Measurements from ENCODE around the gene TMEM181. TPM values are rescaled to one million over a fixed set of nuclear protein-coding genes. Genes with fewer than 3 reads are reported as not detected.
A peak's percentile ranks its signal among the peaks of the same experiment; 100 is the strongest.

The TMEM181 gene
- 23.3 TPM for polyA plus RNA-seq (2013, experiment 1 of 2)
- polyA plus RNA-seq (2013, experiment 2 of 2): 23.1 TPM

GRCh38 chr6:158559895-158560835 is at the start of gene TMEM181:
Gene TMEM181, plus strand, starts transcription at chr6:158560091. Its CDS starts 134 bp downstream, at chr6:158560225.
- Histone ChIP-seq H3K4me3 (ENCODE audit: extremely low read depth, insufficient read depth, low read length, poor library complexity, severe bottlenecking) (peak within 1 kb of the TSS; percentile 84), H3K27ac (ENCODE audit: low read depth, low read length, severe bottlenecking) (peak within 1 kb of the TSS; percentile 86), H3K9me3 (ENCODE audit: control insufficient read depth, low read length) (no peaks in the 10 kb centered on the region), H3K4me1 (ENCODE audit: control insufficient read depth, insufficient read depth, low read length, poor library complexity, severe bottlenecking) (peaks cover 8% of the 10 kb centered on the region), H3K36me3 (ENCODE audit: control insufficient read depth, insufficient read depth, low read length) (peaks cover 8% of the 10 kb centered on the region)
- WGBS, 2 experiments (ENCODE audit: insufficient coverage in 2 of 2): 0 to 1% methylated on average over 81 to 82 of the region's 120 CpGs

DNA sequence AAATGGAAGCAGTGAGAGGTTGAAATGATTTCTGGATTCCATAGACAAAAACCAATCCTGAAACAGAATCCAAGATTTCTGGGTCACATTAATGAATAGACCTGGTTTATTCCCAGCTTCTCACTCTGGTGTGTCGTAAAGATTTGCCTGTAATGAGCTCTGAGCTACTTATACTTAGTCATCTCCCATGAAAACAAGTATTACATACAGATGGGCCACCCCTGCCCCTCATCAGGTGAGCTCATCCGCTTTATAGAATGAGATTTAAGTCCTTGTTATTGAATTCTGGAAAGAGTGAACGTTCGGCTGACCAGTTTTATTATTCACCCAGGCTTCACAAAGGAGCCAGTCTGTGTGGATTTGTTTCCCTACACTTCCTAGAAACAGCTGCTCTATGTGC is 47.1 kb upstream of the TMEM181 start:
- Histone ChIP-seq H3K4me3 (ENCODE audit: extremely low read depth, insufficient read depth, low read length, poor library complexity, severe bottlenecking) (no peak overlapping the region), H3K4me1 (ENCODE audit: control insufficient read depth, insufficient read depth, low read length, poor library complexity, severe bottlenecking) (peaks cover 1% of the 10 kb centered on the region), H3K9me3 (ENCODE audit: control insufficient read depth, low read length) (no peaks in the 10 kb centered on the region), H3K36me3 (ENCODE audit: control insufficient read depth, insufficient read depth, low read length) (peaks cover 25% of the 10 kb centered on the region), H3K27ac (ENCODE audit: low read depth, low read length, severe bottlenecking) (no peak overlapping the region)
- WGBS, 2 experiments (ENCODE audit: insufficient coverage in 2 of 2): 100% methylated on average over 1 of the region's 4 CpGs; no CpG with 5 or more reads in 1 of the 2 experiments

GRCh38 chr6:158514176-158514575 is 45.7 kb upstream of the TMEM181 start:
- peaks cover 20% of the 10 kb centered on the region for H3K36me3 ChIP-seq (ENCODE audit: control insufficient read depth, insufficient read depth, low read length)
- 91 to 92% methylated on average over 3 to 4 of the region's 4 CpGs for WGBS, 2 experiments (ENCODE audit: insufficient coverage in 2 of 2)
- H3K4me3 ChIP-seq (ENCODE audit: extremely low read depth, insufficient read depth, low read length, poor library complexity, severe bottlenecking): no peak overlapping the region
- no peak overlapping the region for H3K27ac ChIP-seq (ENCODE audit: low read depth, low read length, severe bottlenecking)
- H3K4me1 ChIP-seq (ENCODE audit: control insufficient read depth, insufficient read depth, low read length, poor library complexity, severe bottlenecking): peaks cover 9% of the 10 kb centered on the region
- H3K9me3 ChIP-seq (ENCODE audit: control insufficient read depth, low read length): no peaks in the 10 kb centered on the region

DNA sequence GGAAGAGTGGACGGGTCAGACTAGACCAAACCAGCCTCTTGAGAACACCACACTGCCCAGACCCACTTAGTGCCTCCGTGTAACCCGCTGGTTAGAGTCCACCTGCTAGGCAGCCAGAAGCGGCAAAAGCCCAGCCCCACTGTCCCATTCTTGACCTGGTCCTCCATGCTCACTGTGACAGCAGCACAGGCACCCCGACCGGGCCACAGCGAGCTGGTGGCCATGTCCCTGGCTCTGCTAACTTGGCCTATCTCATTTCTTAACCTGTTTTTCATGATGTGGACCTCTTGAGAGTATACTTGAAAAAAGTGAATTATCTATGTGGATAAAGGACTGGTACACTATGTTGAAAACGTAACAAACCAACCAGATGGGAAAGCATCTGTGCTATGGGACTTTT is 44.9 kb upstream of the TMEM181 start:
- Histone ChIP-seq H3K9me3 (ENCODE audit: control insufficient read depth, low read length) (no peaks in the 10 kb centered on the region), H3K27ac (ENCODE audit: low read depth, low read length, severe bottlenecking) (no peak overlapping the region), H3K4me1 (ENCODE audit: control insufficient read depth, insufficient read depth, low read length, poor library complexity, severe bottlenecking) (peaks cover 9% of the 10 kb centered on the region), H3K4me3 (ENCODE audit: extremely low read depth, insufficient read depth, low read length, poor library complexity, severe bottlenecking) (no peak overlapping the region), H3K36me3 (ENCODE audit: control insufficient read depth, insufficient read depth, low read length) (peaks cover 19% of the 10 kb centered on the region)
- WGBS, 2 experiments (ENCODE audit: insufficient coverage in 2 of 2): 92 to 96% methylated on average over 5 to 8 of the region's 8 CpGs

GRCh38 chr6:158516098-158516497 is 43.8 kb upstream of the TMEM181 start:
- H3K36me3 ChIP-seq (ENCODE audit: control insufficient read depth, insufficient read depth, low read length): peaks cover 9% of the 10 kb centered on the region
- 92 to 96% methylated on average over 32 to 33 of the region's 33 CpGs for WGBS, 2 experiments (ENCODE audit: insufficient coverage in 2 of 2)

GRCh38 chr6:158517038-158517437 is 42.9 kb upstream of the TMEM181 start:
- H3K9me3 ChIP-seq (ENCODE audit: control insufficient read depth, low read length): no peaks in the 10 kb centered on the region
- 89 to 93% methylated on average over 3 to 5 of the region's 8 CpGs for WGBS, 2 experiments (ENCODE audit: insufficient coverage in 2 of 2)
- peaks cover 9% of the 10 kb centered on the region for H3K4me1 ChIP-seq (ENCODE audit: control insufficient read depth, insufficient read depth, low read length, poor library complexity, severe bottlenecking)
- H3K4me3 ChIP-seq (ENCODE audit: extremely low read depth, insufficient read depth, low read length, poor library complexity, severe bottlenecking): no peak overlapping the region
- H3K36me3 ChIP-seq (ENCODE audit: control insufficient read depth, insufficient read depth, low read length): peaks cover 2% of the 10 kb centered on the region
- H3K27ac ChIP-seq (ENCODE audit: low read depth, low read length, severe bottlenecking): no peak overlapping the region

More at GRCh38 chr6:158516098-158516497, 43.8 kb upstream of the TMEM181 start:
- Histone ChIP-seq H3K9me3 (ENCODE audit: control insufficient read depth, low read length) (no peaks in the 10 kb centered on the region), H3K4me3 (ENCODE audit: extremely low read depth, insufficient read depth, low read length, poor library complexity, severe bottlenecking) (no peak overlapping the region), H3K27ac (ENCODE audit: low read depth, low read length, severe bottlenecking) (no peak overlapping the region), H3K4me1 (ENCODE audit: control insufficient read depth, insufficient read depth, low read length, poor library complexity, severe bottlenecking) (peaks cover 9% of the 10 kb centered on the region)

DNA sequence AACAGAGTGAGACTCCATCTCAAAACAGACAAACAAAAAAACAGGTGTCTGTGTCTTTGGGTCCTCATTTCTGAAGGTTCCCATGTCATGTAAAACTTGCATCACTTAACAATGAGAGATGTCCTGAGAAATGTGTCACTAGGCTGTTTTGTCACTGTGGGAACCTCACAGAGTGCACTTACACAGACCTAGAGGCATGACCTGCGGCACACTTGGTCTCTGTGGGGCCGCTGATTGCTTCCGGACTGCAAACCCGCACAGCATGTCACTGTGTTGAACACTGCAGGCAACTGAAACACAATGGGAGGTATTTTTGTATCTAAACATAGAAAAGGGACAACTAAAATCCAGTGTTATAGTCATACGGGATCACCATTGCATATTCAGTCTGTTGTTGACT is 42.3 kb upstream of the TMEM181 start:
- Histone ChIP-seq H3K36me3 (ENCODE audit: control insufficient read depth, insufficient read depth, low read length) (peaks cover 2% of the 10 kb centered on the region), H3K4me1 (ENCODE audit: control insufficient read depth, insufficient read depth, low read length, poor library complexity, severe bottlenecking) (peaks cover 9% of the 10 kb centered on the region), H3K9me3 (ENCODE audit: control insufficient read depth, low read length) (no peaks in the 10 kb centered on the region), H3K27ac (ENCODE audit: low read depth, low read length, severe bottlenecking) (no peak overlapping the region), H3K4me3 (ENCODE audit: extremely low read depth, insufficient read depth, low read length, poor library complexity, severe bottlenecking) (no peak overlapping the region)
- 77 to 80% methylated on average over 3 to 5 of the region's 5 CpGs for WGBS, 2 experiments (ENCODE audit: insufficient coverage in 2 of 2)

DNA sequence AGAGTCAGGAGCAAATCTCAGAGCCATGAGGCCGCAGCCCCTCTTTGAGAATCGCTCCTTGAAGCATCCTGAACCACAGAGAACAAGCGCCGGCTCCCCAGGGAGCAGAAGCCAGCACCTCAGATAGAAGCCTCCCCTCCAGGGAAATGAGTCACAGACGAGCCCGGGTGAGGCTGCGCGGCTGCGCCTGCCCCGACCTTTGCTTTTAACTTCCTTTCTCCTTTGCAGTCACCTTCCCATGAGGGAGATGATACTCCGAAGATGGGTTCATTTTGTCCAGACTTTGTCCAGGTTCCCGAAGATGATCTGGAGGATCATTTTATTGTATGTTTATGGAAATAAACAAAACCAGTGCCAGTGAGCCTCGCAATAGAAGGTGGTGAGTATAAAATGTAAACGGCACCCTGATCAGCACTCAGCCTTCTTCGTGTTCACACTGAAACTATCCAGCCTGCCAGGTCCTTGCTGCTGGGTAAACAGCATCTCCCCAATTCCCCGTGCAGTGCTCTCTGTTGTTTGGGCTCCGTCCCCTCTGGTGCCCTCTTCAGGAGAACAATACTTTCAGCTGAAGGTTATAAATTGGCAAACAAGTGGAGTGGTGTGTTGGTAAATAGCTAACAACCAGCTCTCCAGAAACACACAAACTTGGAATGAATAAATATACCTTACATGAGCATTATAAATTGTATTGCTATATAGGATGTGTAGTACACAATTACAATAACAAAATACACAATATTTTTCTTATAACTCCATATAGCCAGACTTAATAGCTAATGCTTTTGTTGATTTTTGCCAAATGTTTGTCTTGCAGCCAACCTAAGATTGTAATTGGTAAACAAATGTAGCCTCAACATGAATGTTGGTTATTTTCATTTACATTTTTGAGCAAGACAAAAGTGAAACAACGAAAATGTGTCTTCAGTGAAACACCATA is 41.4 kb upstream of the TMEM181 start:
- peaks cover 9% of the 10 kb centered on the region for H3K4me1 ChIP-seq (ENCODE audit: control insufficient read depth, insufficient read depth, low read length, poor library complexity, severe bottlenecking)
- no peaks in the 10 kb centered on the region for H3K9me3 ChIP-seq (ENCODE audit: control insufficient read depth, low read length)
- peak overlapping the region; percentile 27 for H3K4me3 ChIP-seq (ENCODE audit: extremely low read depth, insufficient read depth, low read length, poor library complexity, severe bottlenecking)
- H3K36me3 ChIP-seq (ENCODE audit: control insufficient read depth, insufficient read depth, low read length): peaks cover 2% of the 10 kb centered on the region
- 11 to 14% methylated on average over 7 to 8 of the region's 18 CpGs for WGBS, 2 experiments (ENCODE audit: insufficient coverage in 2 of 2)
- H3K27ac ChIP-seq (ENCODE audit: low read depth, low read length, severe bottlenecking): peak overlapping the region; percentile 80

GRCh38 chr6:158519300-158519699 is 40.6 kb upstream of the TMEM181 start:
- H3K9me3 ChIP-seq (ENCODE audit: control insufficient read depth, low read length): no peaks in the 10 kb centered on the region
- WGBS, 2 experiments (ENCODE audit: insufficient coverage in 2 of 2): 71 to 92% methylated on average over 1 to 3 of the region's 3 CpGs
- no peak overlapping the region for H3K4me3 ChIP-seq (ENCODE audit: extremely low read depth, insufficient read depth, low read length, poor library complexity, severe bottlenecking)
- no peak overlapping the region for H3K27ac ChIP-seq (ENCODE audit: low read depth, low read length, severe bottlenecking)
- H3K4me1 ChIP-seq (ENCODE audit: control insufficient read depth, insufficient read depth, low read length, poor library complexity, severe bottlenecking): peaks cover 9% of the 10 kb centered on the region
- no peaks in the 10 kb centered on the region for H3K36me3 ChIP-seq (ENCODE audit: control insufficient read depth, insufficient read depth, low read length)

- Histone ChIP-seq H3K36me3 (ENCODE audit: control insufficient read depth, insufficient read depth, low read length) (no peaks in the 10 kb centered on the region), H3K4me3 (ENCODE audit: extremely low read depth, insufficient read depth, low read length, poor library complexity, severe bottlenecking) (no peak overlapping the region), H3K9me3 (ENCODE audit: control insufficient read depth, low read length) (no peaks in the 10 kb centered on the region), H3K27ac (ENCODE audit: low read depth, low read length, severe bottlenecking) (no peak overlapping the region), H3K4me1 (ENCODE audit: control insufficient read depth, insufficient read depth, low read length, poor library complexity, severe bottlenecking) (peaks cover 9% of the 10 kb centered on the region)
- 76 to 80% methylated on average over 3 of the region's 4 CpGs for WGBS, 2 experiments (ENCODE audit: insufficient coverage in 2 of 2)
Observed at GRCh38 chr6:158519761-158520160, 40.1 kb upstream of the TMEM181 start.

All from mesodermal cell (in vitro differentiated cells).